SK-N-SH (cell line): ENCODE data around the gene IGDCC3. TPM values are rescaled to one million over a fixed set of nuclear protein-coding genes. Genes with fewer than 3 reads are reported as not detected.

Source experiments
- CTCF ChIA-PET: fragments of 300-600, 350-600 bp; formaldehyde crosslinking; extraction: SDS; loops from one replicate; lab custom pipeline; 2021; lab: Yijun Ruan, JAX
- POLR2A ChIA-PET: fragments of 350-600 bp; sonication (Branson Sonifier 250); formaldehyde crosslinking; extraction: SDS; loops from one replicate; lab custom pipeline; 2020; ENCODE audit warnings: antibody characterized with exemption, inconsistent platforms; lab: Yijun Ruan, JAX
- DNase-seq: peaks from one replicate; pipeline ENCODE4 v3.0.0; 2012
- H2AFZ ChIP-seq: fragments of 200-600 bp; sonication (generic); 2 replicates; pipeline ENCODE4 v1.8.1; 2016; ENCODE audit warnings: antibody characterized with exemption, mild to moderate bottlenecking, low read depth
- H3F3A ChIP-seq: fragments of 200-600 bp; sonication (generic); replicated peaks from 2 replicates; pipeline ENCODE3; 2016; ENCODE audit warnings: antibody characterized with exemption, mild to moderate bottlenecking; ENCODE audit not compliant: insufficient read depth
- H3K27ac ChIP-seq, 2 experiments: fragments of 200-500 bp in 1 of 2; fragments of 200-600 bp in 1 of 2; sonication (Bioruptor generic) in 1 of 2; sonication (generic), shearing (Covaris generic) in 1 of 2; 2 replicates each; pipeline versions ENCODE4 v1.5.1 to v1.6.1; 2014 to 2016; ENCODE audit warnings: low read depth in 2 of 2, inconsistent platforms in 1 of 2, low read length in 1 of 2, mild to moderate bottlenecking in 1 of 2, mixed read lengths in 1 of 2
- H3K27me3 ChIP-seq: fragments of 200-600 bp; sonication (generic), shearing (Covaris generic); 2 replicates; pipeline ENCODE4 v1.6.1; 2016; ENCODE audit warnings: mixed run types; ENCODE audit not compliant: insufficient read depth
- H3K36me3 ChIP-seq, 2 experiments: fragments of 200-500 bp in 1 of 2; fragments of 200-600 bp in 1 of 2; sonication (Bioruptor generic) in 1 of 2; sonication (generic) in 1 of 2; replicated peaks in 1 of 2; 2 replicates each; pipeline versions ENCODE3 to v1.5.1; 2014 to 2016; ENCODE audit warnings: low read length in 1 of 2, mild to moderate bottlenecking in 1 of 2; ENCODE audit not compliant: insufficient read depth in 2 of 2, control insufficient read depth in 1 of 2
- H3K4me1 ChIP-seq, 2 experiments: fragments of 200-500 bp in 1 of 2; fragments of 200-600 bp in 1 of 2; sonication (Bioruptor generic) in 1 of 2; sonication (generic), shearing (Covaris generic) in 1 of 2; 2 replicates each; pipeline versions ENCODE4 v1.5.1 to v1.6.1; 2014 to 2016; ENCODE audit warnings: low read depth in 1 of 2, low read length in 1 of 2, mixed run types in 1 of 2; ENCODE audit not compliant: insufficient read depth in 2 of 2, control insufficient read depth in 1 of 2
- H3K4me2 ChIP-seq: fragments of 200-600 bp; sonication (generic), shearing (Covaris generic); 2 replicates; pipeline ENCODE4 v1.6.1; 2017; ENCODE audit warnings: mixed run types
- H3K4me3 ChIP-seq, 2 experiments: fragments of 200-500 bp in 1 of 2; fragments of 200-600 bp in 1 of 2; sonication (Bioruptor generic) in 1 of 2; sonication (generic), shearing (Covaris generic) in 1 of 2; 2 replicates each; pipeline versions ENCODE4 v1.5.1 to v1.8.1; 2014 to 2016; ENCODE audit warnings: low read depth in 2 of 2, inconsistent platforms in 1 of 2, low read length in 1 of 2, mild to moderate bottlenecking in 1 of 2, mixed read lengths in 1 of 2, moderate library complexity in 1 of 2
- H3K79me2 ChIP-seq: fragments of 200-600 bp; sonication (generic); 2 replicates; pipeline ENCODE4 v1.8.1; 2017; ENCODE audit warnings: mild to moderate bottlenecking; ENCODE audit not compliant: insufficient read depth
- H3K9ac ChIP-seq: fragments of 200-600 bp; sonication (generic); 2 replicates; pipeline ENCODE4 v1.6.1; 2017; ENCODE audit warnings: mixed run types
- H3K9me2 ChIP-seq: fragments of 200-600 bp; sonication (generic); 2 replicates; pipeline ENCODE4 v1.6.1; 2017; ENCODE audit warnings: mixed run types
- H3K9me3 ChIP-seq: fragments of 200-600 bp; sonication (generic); 2 replicates; pipeline ENCODE4 v1.6.1; 2017; ENCODE audit warnings: mixed run types, mild to moderate bottlenecking, moderate library complexity
- H4K20me1 ChIP-seq: fragments of 200-600 bp; sonication (generic); 2 replicates; pipeline ENCODE4 v1.6.1; 2017; ENCODE audit warnings: mild to moderate bottlenecking, mixed run types; ENCODE audit not compliant: insufficient read depth
- ELF1 ChIP-seq: IDR thresholded peaks from 2 replicates; pipeline ENCODE4 v1.4.0; 2012
- EZH2phosphoT487 ChIP-seq: fragments of 200-600 bp; sonication (generic); IDR thresholded peaks from 2 replicates; pipeline ENCODE4 v1.6.1; 2017; ENCODE audit warnings: low read depth, mixed run types, mild to moderate bottlenecking, antibody characterized with exemption, moderate library complexity, borderline replicate concordance
- FOSL2 ChIP-seq: IDR thresholded peaks from 2 replicates; pipeline ENCODE4 v1.4.0; 2012; ENCODE audit warnings: low read depth, mild to moderate bottlenecking, moderate library complexity, borderline replicate concordance
- FOXJ3 ChIP-seq: sonication (generic); formaldehyde crosslinking; IDR thresholded peaks from 2 replicates; pipeline ENCODE4 v1.5.1; 2020; ENCODE audit warnings: mild to moderate bottlenecking, missing genetic modification reagents
- GABPA ChIP-seq: IDR thresholded peaks from 2 replicates; pipeline ENCODE4 v1.4.0; 2012; ENCODE audit warnings: low read depth, mild to moderate bottlenecking
- GATA2 ChIP-seq: sonication (generic); formaldehyde crosslinking; IDR thresholded peaks from 2 replicates; pipeline ENCODE4 v1.5.0; 2020; ENCODE audit warnings: mild to moderate bottlenecking, missing genetic modification reagents
- MEF2A ChIP-seq: IDR thresholded peaks from 2 replicates; pipeline ENCODE4 v1.4.0; 2012; ENCODE audit warnings: low read depth, borderline replicate concordance
- MXI1 ChIP-seq: IDR thresholded peaks from 2 replicates; pipeline ENCODE4 v1.6.1; 2012; ENCODE audit warnings: mild to moderate bottlenecking, low read depth, low read length, improper control_type of control experiment
- NFIC ChIP-seq: IDR thresholded peaks from 2 replicates; pipeline ENCODE4 v1.4.0; 2012; ENCODE audit warnings: borderline replicate concordance
- RCOR1 ChIP-seq: fragments of 150-350 bp; IDR thresholded peaks from 2 replicates; pipeline ENCODE4 v1.6.1; 2017; ENCODE audit warnings: antibody characterized with exemption, low read length
- RFX5 ChIP-seq: IDR thresholded peaks from 2 replicates; pipeline ENCODE4 v1.6.1; 2012; ENCODE audit warnings: mild to moderate bottlenecking, improper control_type of control experiment, low read length
- TAF1 ChIP-seq: IDR thresholded peaks from 2 replicates; pipeline ENCODE4 v1.6.1; 2012; ENCODE audit warnings: low read depth, mild to moderate bottlenecking, low read length, moderate library complexity, borderline replicate concordance
- TCF12 ChIP-seq: IDR thresholded peaks from 2 replicates; pipeline ENCODE4 v1.4.0; 2012
- USF1 ChIP-seq: IDR thresholded peaks from 2 replicates; pipeline ENCODE4 v1.4.0; 2012; ENCODE audit warnings: low read depth, borderline replicate concordance
- YY1 ChIP-seq: IDR thresholded peaks from 2 replicates; pipeline ENCODE4 v1.4.0; 2012; ENCODE audit warnings: low read depth, mild to moderate bottlenecking
- WGBS: methylation state at CpG from one replicate; pipeline ENCODE4 v1.1.6; 2017; ENCODE audit warnings: low lambda C conversion rate; 5-methylcytosine and 5-hydroxymethylcytosine counted together
- polyA plus RNA-seq, 3 experiments: library from polyadenylated mRNA; depleted of rRNA; stranded (reverse); fragments of >200 nt; gene quantifications; 2 replicates each; pipeline ENCODE4 v1.2.3, GENCODE V29; 2012
- TF ChIP-seq, protein P1 (sequence below): fragments of 150-350 bp; IDR thresholded peaks from 2 replicates; pipeline ENCODE4 v1.6.1; 2016; ENCODE audit warnings: mild to moderate bottlenecking, low read depth, low read length
- TF ChIP-seq, protein P2 (sequence below): IDR thresholded peaks from 2 replicates; pipeline ENCODE4 v1.4.0; 2012; ENCODE audit warnings: low read depth
- TF ChIP-seq, protein P3 (sequence below): fragments of 150-350 bp; IDR thresholded peaks from 2 replicates; pipeline ENCODE4 v1.6.1; 2017; ENCODE audit warnings: antibody characterized with exemption, low read length, low read depth, borderline replicate concordance
- TF ChIP-seq, protein P4 (sequence below): IDR thresholded peaks from 2 replicates; pipeline ENCODE4 v1.6.1; 2012; ENCODE audit warnings: mild to moderate bottlenecking, low read depth, low read length, moderate library complexity

IGDCC3 gene
- polyA plus RNA-seq, 1 of the 3 experiments (the other 2 are of a cell fraction), result 0.43 TPM

- Histone ChIP-seq H3K27me3 (peaks cover 33% of the 10 kb centered on the region), H3K9ac (no peak overlapping the region), H3K9me2 (no peaks in the 10 kb centered on the region), H4K20me1 (no peaks in the 10 kb centered on the region), H3K4me1 (peaks cover 0 to 15% of the 10 kb centered on the region in 2 experiments; a peak in 1 of 4 replicates), H3K27ac (no peak overlapping the region), H3K4me2 (no peak overlapping the region), H2AFZ (no peak overlapping the region), H3K79me2 (no peaks in the 10 kb centered on the region), H3K4me3 (no peak overlapping the region), H3K9me3 (no peaks in the 10 kb centered on the region), H3F3A (peaks cover 13% of the 10 kb centered on the region), H3K36me3 (no peaks in the 10 kb centered on the region)
- WGBS, result 63% methylated on average over 3 of the region's 3 CpGs
- ChIA-PET POLR2A (no interaction called here), CTCF (interaction anchor here (0.9 to 37.1 kb wide), 4 partner anchors 9 to 52 kb away, joined by 3 to 969 read pairs (median 20); no protein-coding TSS in a partner anchor)
- DNase-seq, result no peak
- TF ChIP-seq TCF12 (no peak), GABPA (no peak), RFX5 (no peak), USF1 (no peak), RCOR1 (no peak), MEF2A (no peak), EZH2phosphoT487 (no peak), FOSL2 (no peak), ELF1 (no peak), TAF1 (no peak), FOXJ3 (CRISPR knock-in tag) (no peak), YY1 (no peak), MXI1 (no peak), GATA2 (CRISPR knock-in tag) (no peak), NFIC (no peak)
- TF ChIP-seq, protein P1, sequence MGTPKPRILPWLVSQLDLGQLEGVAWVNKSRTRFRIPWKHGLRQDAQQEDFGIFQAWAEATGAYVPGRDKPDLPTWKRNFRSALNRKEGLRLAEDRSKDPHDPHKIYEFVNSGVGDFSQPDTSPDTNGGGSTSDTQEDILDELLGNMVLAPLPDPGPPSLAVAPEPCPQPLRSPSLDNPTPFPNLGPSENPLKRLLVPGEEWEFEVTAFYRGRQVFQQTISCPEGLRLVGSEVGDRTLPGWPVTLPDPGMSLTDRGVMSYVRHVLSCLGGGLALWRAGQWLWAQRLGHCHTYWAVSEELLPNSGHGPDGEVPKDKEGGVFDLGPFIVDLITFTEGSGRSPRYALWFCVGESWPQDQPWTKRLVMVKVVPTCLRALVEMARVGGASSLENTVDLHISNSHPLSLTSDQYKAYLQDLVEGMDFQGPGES, result no peak
- TF ChIP-seq, protein P2, sequence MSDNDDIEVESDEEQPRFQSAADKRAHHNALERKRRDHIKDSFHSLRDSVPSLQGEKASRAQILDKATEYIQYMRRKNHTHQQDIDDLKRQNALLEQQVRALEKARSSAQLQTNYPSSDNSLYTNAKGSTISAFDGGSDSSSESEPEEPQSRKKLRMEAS, result no peak
- TF ChIP-seq, protein P3, sequence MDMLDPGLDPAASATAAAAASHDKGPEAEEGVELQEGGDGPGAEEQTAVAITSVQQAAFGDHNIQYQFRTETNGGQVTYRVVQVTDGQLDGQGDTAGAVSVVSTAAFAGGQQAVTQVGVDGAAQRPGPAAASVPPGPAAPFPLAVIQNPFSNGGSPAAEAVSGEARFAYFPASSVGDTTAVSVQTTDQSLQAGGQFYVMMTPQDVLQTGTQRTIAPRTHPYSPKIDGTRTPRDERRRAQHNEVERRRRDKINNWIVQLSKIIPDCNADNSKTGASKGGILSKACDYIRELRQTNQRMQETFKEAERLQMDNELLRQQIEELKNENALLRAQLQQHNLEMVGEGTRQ, result no peak
- TF ChIP-seq, protein P4, sequence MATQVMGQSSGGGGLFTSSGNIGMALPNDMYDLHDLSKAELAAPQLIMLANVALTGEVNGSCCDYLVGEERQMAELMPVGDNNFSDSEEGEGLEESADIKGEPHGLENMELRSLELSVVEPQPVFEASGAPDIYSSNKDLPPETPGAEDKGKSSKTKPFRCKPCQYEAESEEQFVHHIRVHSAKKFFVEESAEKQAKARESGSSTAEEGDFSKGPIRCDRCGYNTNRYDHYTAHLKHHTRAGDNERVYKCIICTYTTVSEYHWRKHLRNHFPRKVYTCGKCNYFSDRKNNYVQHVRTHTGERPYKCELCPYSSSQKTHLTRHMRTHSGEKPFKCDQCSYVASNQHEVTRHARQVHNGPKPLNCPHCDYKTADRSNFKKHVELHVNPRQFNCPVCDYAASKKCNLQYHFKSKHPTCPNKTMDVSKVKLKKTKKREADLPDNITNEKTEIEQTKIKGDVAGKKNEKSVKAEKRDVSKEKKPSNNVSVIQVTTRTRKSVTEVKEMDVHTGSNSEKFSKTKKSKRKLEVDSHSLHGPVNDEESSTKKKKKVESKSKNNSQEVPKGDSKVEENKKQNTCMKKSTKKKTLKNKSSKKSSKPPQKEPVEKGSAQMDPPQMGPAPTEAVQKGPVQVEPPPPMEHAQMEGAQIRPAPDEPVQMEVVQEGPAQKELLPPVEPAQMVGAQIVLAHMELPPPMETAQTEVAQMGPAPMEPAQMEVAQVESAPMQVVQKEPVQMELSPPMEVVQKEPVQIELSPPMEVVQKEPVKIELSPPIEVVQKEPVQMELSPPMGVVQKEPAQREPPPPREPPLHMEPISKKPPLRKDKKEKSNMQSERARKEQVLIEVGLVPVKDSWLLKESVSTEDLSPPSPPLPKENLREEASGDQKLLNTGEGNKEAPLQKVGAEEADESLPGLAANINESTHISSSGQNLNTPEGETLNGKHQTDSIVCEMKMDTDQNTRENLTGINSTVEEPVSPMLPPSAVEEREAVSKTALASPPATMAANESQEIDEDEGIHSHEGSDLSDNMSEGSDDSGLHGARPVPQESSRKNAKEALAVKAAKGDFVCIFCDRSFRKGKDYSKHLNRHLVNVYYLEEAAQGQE, result no peak
These were observed 3.5 kb downstream of the IGDCC3 start for GRCh38 chr15:65374334-65374733.
